HepG2 (cell line): ENCODE data around the gene SEPTIN12. TPM values are rescaled to one million over a fixed set of nuclear protein-coding genes. Genes with fewer than 3 reads are reported as not detected.

Source experiments
- ATAC-seq: fragments of 200-7000 bp; cut with Tn5 transposase; 3 replicates; pipeline ENCODE4 v1.9.1; 2020; ENCODE audit warnings: mild to moderate bottlenecking, moderate library complexity
- BruUV-seq: library from RNA; stranded (reverse); fragments of 400-500 nt; replicated peaks from 2 replicates; lab custom pipeline; 2021; lab: Mats Ljungman, UMichigan
- CTCF ChIA-PET: fragments of 300-600 bp; formaldehyde crosslinking; extraction: SDS; loops from one replicate; lab custom pipeline; 2021; ENCODE audit warnings: low total read pairs, inconsistent platforms, low intra/inter-chr PET ratio; lab: Yijun Ruan, JAX
- POLR2A ChIA-PET: fragments of 350-600 bp; sonication (Branson Sonifier 250); formaldehyde crosslinking; loops from one replicate; lab custom pipeline; 2020; ENCODE audit warnings: antibody characterized with exemption, inconsistent platforms; lab: Yijun Ruan, JAX
- DNase-seq: peaks from one replicate; pipeline ENCODE4 v3.0.0-alpha.2; 2015; ENCODE audit warnings: low spot score
- FAIRE-seq: peaks from 3 replicates; lab custom pipeline; 2011; peaks lifted over from hg19 to GRCh38; lab: Jason Lieb, UNC
- H2AFZ ChIP-seq: one replicate; pipeline ENCODE4 v1.6.1; 2011; ENCODE audit warnings: low read length, inconsistent platforms
- H3K27ac ChIP-seq: fragments of 300-600 bp; 3 replicates; pipeline ENCODE4 v1.8.0; 2011; ENCODE audit warnings: mixed run types, mild to moderate bottlenecking, mixed read lengths, low read length, inconsistent platforms; ENCODE audit not compliant: insufficient read depth; ENCODE audit errors: extremely low read length
- H3K27me3 ChIP-seq, 2 experiments: fragments of 200-600 bp in 1 of 2; 2 replicates in 1 of 2; 3 replicates in 1 of 2; pipeline versions ENCODE4 v1.6.0 to v1.8.0; 2011; ENCODE audit warnings: low read length in 2 of 2, mild to moderate bottlenecking in 2 of 2, moderate library complexity in 2 of 2, inconsistent platforms in 1 of 2; ENCODE audit not compliant: insufficient read depth in 2 of 2, control insufficient read depth in 1 of 2
- H3K36me3 ChIP-seq, 2 experiments: fragments of 200-600 bp in 1 of 2; replicated peaks in 1 of 2; 2 replicates in 1 of 2; 3 replicates in 1 of 2; pipeline versions ENCODE4 v1.5.1 to v1.8.0; 2011; ENCODE audit warnings: low read length in 2 of 2, inconsistent platforms in 1 of 2; ENCODE audit not compliant: insufficient read depth in 2 of 2, control insufficient read depth in 1 of 2
- H3K4me1 ChIP-seq: 2 replicates; pipeline ENCODE4 v1.5.1; 2012; ENCODE audit warnings: low read length, inconsistent platforms; ENCODE audit not compliant: insufficient read depth
- H3K4me2 ChIP-seq: 2 replicates; pipeline ENCODE4 v1.6.0; 2011; ENCODE audit warnings: low read depth, low read length, inconsistent platforms
- H3K4me3 ChIP-seq, 3 experiments: fragments of 200-600 bp in 1 of 3; sonication (generic), shearing (Covaris generic) in 1 of 3; replicated peaks in 1 of 3; 2 replicates each; pipeline ENCODE4 v1.5.1; 2011 to 2016; ENCODE audit warnings: low read length in 3 of 3, inconsistent platforms in 2 of 3, low read depth in 2 of 3, mild to moderate bottlenecking in 2 of 3, control low read depth in 1 of 3, mixed read lengths in 1 of 3; ENCODE audit not compliant: insufficient read depth in 1 of 3
- H3K79me2 ChIP-seq: one replicate; pipeline ENCODE4 v1.6.1; 2011; ENCODE audit warnings: low read length, inconsistent platforms; ENCODE audit not compliant: insufficient read depth
- H3K9ac ChIP-seq: 2 replicates; pipeline ENCODE4 v1.6.0; 2011; ENCODE audit warnings: mild to moderate bottlenecking, low read depth, low read length, inconsistent platforms; ENCODE audit not compliant: insufficient read depth
- H3K9me3 ChIP-seq: 2 replicates; pipeline ENCODE4 v1.5.1; 2012; ENCODE audit warnings: mild to moderate bottlenecking, low read length
- H4K20me1 ChIP-seq: 2 replicates; pipeline ENCODE4 v1.6.0; 2011; ENCODE audit warnings: inconsistent platforms, mild to moderate bottlenecking, low read length, moderate library complexity; ENCODE audit not compliant: insufficient read depth
- POLR2AphosphoS2 ChIP-seq: IDR thresholded peaks from 2 replicates; pipeline ENCODE4 v1.6.1; 2011; ENCODE audit warnings: low read depth, low read length, improper control_type of control experiment
- RAD51 ChIP-seq: fragments of 450-650 bp; IDR thresholded peaks from 2 replicates; pipeline ENCODE4 v1.6.1; 2016; ENCODE audit warnings: borderline replicate concordance
- ZNF12 ChIP-seq: sonication (generic); formaldehyde crosslinking; IDR thresholded peaks from 2 replicates; pipeline ENCODE4 v1.5.0; 2020; ENCODE audit warnings: missing genetic modification reagents
- ZNF362 ChIP-seq: sonication (generic); formaldehyde crosslinking; IDR thresholded peaks from 2 replicates; pipeline ENCODE4 v1.4.0; 2020; ENCODE audit warnings: missing genetic modification reagents, mild to moderate bottlenecking, borderline replicate concordance
- WGBS: methylation state at CpG from one replicate; pipeline ENCODE4 v1.1.6; 2017; ENCODE audit warnings: low lambda C conversion rate; 5-methylcytosine and 5-hydroxymethylcytosine counted together
- in situ Hi-C: cut with HindIII; loops from 2 replicates; pipeline ENCODE4 v1.10.0; 2017; ENCODE audit warnings: low pct_unique_long_range_greater_than_20kb; ENCODE audit not compliant: extremely low pct_ligation_motif_present
- intact Hi-C: fragments of 100-400 bp; cut with micrococcal nuclease; formaldehyde crosslinking; loops from one replicate; pipeline ENCODE4 v1.10.0; 2022; ENCODE audit not compliant: unreplicated experiment
- polyA plus RNA-seq, 8 experiments: library from polyadenylated mRNA; depleted of rRNA in 3 of 8; stranded (reverse) in 7 of 8; unstranded in 1 of 8; fragments of >200 nt; fragmentation: Illumina TruSeq in 4 of 8; extraction: Trizol in 4 of 8; gene quantifications; 2 replicates each; pipeline versions ENCODE4 v1.2.1 to v1.2.3, GENCODE V29; 2011 to 2016; ENCODE audit warnings: low read depth in 4 of 8, missing spikeins in 1 of 8, mixed read lengths in 1 of 8; ENCODE audit not compliant: insufficient read depth in 1 of 8
- total RNA-seq, 5 experiments: library from RNA; depleted of rRNA; stranded (reverse); fragments of >200 nt; fragmentation: Illumina TruSeq; extraction: Trizol; gene quantifications; 2 replicates each; pipeline ENCODE4 v1.2.3, GENCODE V29; 2016; ENCODE audit warnings: low read depth in 1 of 5
- TF ChIP-seq, protein P1 (sequence below): sonication (generic); formaldehyde crosslinking; IDR thresholded peaks from 2 replicates; pipeline ENCODE4 v1.5.0; 2020; ENCODE audit warnings: missing genetic modification reagents
- TF ChIP-seq, protein P2 (sequence below): fragments of 450-650 bp; IDR thresholded peaks from 2 replicates; pipeline ENCODE4 v1.6.1; 2016
- TF ChIP-seq, protein P3 (sequence below), 2 experiments: sonication (generic) in 1 of 2; formaldehyde crosslinking in 1 of 2; IDR thresholded peaks; 2 replicates each; pipeline versions ENCODE4 v1.5.1 to v1.6.1; 2011 to 2020; ENCODE audit warnings: borderline replicate concordance in 1 of 2, low read depth in 1 of 2, low read length in 1 of 2, mild to moderate bottlenecking in 1 of 2, missing genetic modification reagents in 1 of 2, moderate library complexity in 1 of 2

The SEPTIN12 gene
- total and polyA plus RNA-seq, 2 of the 13 experiments (the other 11 are each of a cell fraction or from before 2014, with no cell fraction given): 0.22 TPM; not detected in 1

DNA sequence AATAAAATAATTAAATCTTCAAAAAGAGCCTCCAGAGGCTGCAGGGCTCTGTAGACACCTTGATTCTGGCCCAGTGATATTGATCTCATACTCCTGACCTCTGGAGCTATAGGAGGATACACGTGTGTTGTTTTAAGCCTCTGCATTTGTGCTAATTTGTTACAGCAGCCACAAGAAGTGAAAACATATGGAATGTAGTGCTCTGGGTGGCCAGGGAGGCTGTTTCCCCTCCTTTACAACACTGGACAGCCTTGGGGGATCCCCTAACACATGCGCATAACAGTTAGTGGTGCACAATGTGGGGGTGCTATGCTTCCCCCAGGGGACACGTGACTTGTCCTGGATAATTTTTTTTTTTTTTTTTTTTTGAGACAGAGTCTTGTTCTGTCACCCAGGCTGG is 16.5 kb downstream of the SEPTIN12 start:
- peaks cover 33% of the 10 kb centered on the region for H3K4me1 ChIP-seq
- intact Hi-C loops: no loop called here
- FAIRE-seq: no peak
- WGBS: 17% methylated on average over 3 of the region's 3 CpGs
- no peak overlapping the region for H3K9ac ChIP-seq
- no peaks in the 10 kb centered on the region for H3K9me3 ChIP-seq
- ChIA-PET POLR2A (interaction anchor here (0.7 kb wide), 1 partner anchor 261 kb away, joined by 4 read pairs; no protein-coding TSS in a partner anchor), CTCF (no interaction called here)
- H3K36me3 ChIP-seq: no peaks in the 10 kb centered on the region
- no peaks in the 10 kb centered on the region; a peak in 2 of 5 replicates for H3K27me3 ChIP-seq
- no peaks in the 10 kb centered on the region for H4K20me1 ChIP-seq
- BruUV-seq: no TSS peak
- no peak overlapping the region for H3K27ac ChIP-seq
- DNase-seq: no peak
- no peaks in the 10 kb centered on the region for H3K79me2 ChIP-seq
- no peak overlapping the region for H3K4me3 ChIP-seq
- no peak for ATAC-seq
- in situ Hi-C loops: no loop called here
- peak overlapping the region; percentile 69 for H2AFZ ChIP-seq
- H3K4me2 ChIP-seq: peak overlapping the region; percentile 55
- TF ChIP-seq ZNF12 (CRISPR knock-in tag) (peak; percentile 82), ZNF362 (CRISPR knock-in tag) (peak; percentile 43; the same call in 1 of the 2 replicates), POLR2AphosphoS2 (no peak), RAD51 (peak; percentile 48; the same call in 1 of the 2 replicates)
- TF ChIP-seq, protein P1, sequence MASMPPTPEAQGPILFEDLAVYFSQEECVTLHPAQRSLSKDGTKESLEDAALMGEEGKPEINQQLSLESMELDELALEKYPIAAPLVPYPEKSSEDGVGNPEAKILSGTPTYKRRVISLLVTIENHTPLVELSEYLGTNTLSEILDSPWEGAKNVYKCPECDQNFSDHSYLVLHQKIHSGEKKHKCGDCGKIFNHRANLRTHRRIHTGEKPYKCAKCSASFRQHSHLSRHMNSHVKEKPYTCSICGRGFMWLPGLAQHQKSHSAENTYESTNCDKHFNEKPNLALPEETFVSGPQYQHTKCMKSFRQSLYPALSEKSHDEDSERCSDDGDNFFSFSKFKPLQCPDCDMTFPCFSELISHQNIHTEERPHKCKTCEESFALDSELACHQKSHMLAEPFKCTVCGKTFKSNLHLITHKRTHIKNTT: no peak
- TF ChIP-seq, protein P2, sequence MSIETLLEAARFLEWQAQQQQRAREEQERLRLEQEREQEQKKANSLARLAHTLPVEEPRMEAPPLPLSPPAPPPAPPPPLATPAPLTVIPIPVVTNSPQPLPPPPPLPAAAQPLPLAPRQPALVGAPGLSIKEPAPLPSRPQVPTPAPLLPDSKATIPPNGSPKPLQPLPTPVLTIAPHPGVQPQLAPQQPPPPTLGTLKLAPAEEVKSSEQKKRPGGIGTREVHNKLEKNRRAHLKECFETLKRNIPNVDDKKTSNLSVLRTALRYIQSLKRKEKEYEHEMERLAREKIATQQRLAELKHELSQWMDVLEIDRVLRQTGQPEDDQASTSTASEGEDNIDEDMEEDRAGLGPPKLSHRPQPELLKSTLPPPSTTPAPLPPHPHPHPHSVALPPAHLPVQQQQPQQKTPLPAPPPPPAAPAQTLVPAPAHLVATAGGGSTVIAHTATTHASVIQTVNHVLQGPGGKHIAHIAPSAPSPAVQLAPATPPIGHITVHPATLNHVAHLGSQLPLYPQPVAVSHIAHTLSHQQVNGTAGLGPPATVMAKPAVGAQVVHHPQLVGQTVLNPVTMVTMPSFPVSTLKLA: peak; percentile 40
- TF ChIP-seq, protein P3, sequence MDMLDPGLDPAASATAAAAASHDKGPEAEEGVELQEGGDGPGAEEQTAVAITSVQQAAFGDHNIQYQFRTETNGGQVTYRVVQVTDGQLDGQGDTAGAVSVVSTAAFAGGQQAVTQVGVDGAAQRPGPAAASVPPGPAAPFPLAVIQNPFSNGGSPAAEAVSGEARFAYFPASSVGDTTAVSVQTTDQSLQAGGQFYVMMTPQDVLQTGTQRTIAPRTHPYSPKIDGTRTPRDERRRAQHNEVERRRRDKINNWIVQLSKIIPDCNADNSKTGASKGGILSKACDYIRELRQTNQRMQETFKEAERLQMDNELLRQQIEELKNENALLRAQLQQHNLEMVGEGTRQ (IDR thresholded peaks at IDR 0.05; ENCODE audit: low read depth, low read length): no peak
- TF ChIP-seq, protein P3 (CRISPR knock-in tag; IDR thresholded peaks at IDR 0.05; ENCODE audit: borderline replicate concordance): peak; percentile 61; the same call in 1 of the 2 replicates
